ENCODE measurements around the gene TTC9.

TTC9 gene

GRCh38 chr14:70666361-70666686 lies 24.6 kb downstream of the TTC9 start:
- intact Hi-C loops (cut with DNase I; ENCODE audit: low total_unique reads), result no loop called here
- no peak overlapping the region for H3K27ac ChIP-seq
- H3K4me3 ChIP-seq, result no peak overlapping the region
- no peaks in the 10 kb centered on the region for H3K27me3 ChIP-seq
- no peak for DNase-seq
- no peak for TF ChIP-seq CTCF (IDR thresholded peaks at IDR 0.05)
- H3K9me3 ChIP-seq, result no peaks in the 10 kb centered on the region
- peaks cover 0 to 22% (median 10%) of the 10 kb centered on the region in 4 donors for H3K4me1 ChIP-seq
- H3K36me3 ChIP-seq, result no peaks in the 10 kb centered on the region

DNA sequence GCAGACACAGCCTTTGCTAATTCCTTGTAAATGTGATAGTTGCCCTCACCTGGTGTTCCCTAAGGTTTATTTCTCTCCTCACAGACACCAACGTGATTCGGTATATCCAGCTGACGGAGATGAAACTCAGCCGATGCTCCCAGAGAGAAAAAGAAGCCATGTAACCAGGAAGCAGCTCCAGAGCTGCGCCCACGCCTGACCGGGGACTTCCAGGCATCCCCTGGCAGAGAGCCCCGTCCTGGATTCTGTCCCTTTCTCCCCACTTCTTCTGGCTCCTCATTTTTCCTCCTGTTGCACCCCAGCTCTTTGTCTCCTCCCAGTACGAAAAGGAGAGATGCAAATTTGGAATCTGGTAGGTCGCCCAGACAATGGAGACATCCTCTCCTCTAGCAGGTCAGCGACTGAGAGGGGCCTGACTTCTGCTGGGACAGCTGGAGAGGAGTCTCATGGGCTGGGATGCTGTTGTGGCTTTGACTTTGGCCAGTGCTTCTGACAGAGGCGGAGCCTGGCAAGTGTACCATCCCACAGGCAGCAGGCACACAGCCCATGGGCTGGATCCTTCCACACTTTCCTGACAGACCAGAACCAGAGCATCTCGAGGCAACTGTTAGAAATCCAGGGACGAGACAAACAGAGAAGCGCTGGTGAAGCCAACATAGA lies 29.4 kb downstream of the TTC9 start:
- H3K4me3 ChIP-seq, result no peak overlapping the region
- no peaks in the 10 kb centered on the region for H3K36me3 ChIP-seq
- no peak overlapping the region for H3K27ac ChIP-seq
- no peak for DNase-seq
- H3K27me3 ChIP-seq, result no peaks in the 10 kb centered on the region
- no peaks in the 10 kb centered on the region for H3K4me1 ChIP-seq
- TF ChIP-seq CTCF (IDR thresholded peaks at IDR 0.05), result no peak
- intact Hi-C loops (cut with DNase I; ENCODE audit: low total_unique reads), result no loop called here
- H3K9me3 ChIP-seq, result no peaks in the 10 kb centered on the region

GRCh38 chr14:70671652-70672644 lies 30.2 kb downstream of the TTC9 start:
- no peaks in the 10 kb centered on the region for H3K4me1 ChIP-seq
- intact Hi-C loops (cut with DNase I; ENCODE audit: low total_unique reads), result no loop called here
- TF ChIP-seq CTCF (IDR thresholded peaks at IDR 0.05), result no peak
- no peak for DNase-seq
- H3K27me3 ChIP-seq, result peaks cover 0 to under 1% of the 10 kb centered on the region in 2 donors
- H3K27ac ChIP-seq, result no peak overlapping the region
- no peak overlapping the region for H3K4me3 ChIP-seq
- no peaks in the 10 kb centered on the region for H3K36me3 ChIP-seq
- H3K9me3 ChIP-seq, result no peaks in the 10 kb centered on the region

DNA sequence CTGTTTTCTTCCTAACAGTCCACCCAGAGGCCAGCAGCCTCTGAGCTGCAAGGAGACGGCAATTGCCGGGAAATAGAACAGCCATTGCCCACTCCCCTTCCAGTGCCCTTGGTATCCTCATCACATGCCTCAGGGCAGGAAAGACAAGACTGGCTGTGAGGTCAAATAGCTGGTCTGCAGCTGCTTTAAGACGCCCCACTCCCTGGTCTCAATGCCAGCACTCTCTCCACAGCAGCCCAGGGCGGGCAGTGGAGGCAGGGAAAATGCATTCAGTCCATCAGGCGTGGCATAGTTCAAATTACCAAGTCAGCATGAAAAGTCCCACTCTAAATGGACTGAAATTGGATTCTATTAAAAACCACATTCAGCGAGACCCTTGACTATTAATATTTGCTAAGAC lies 35.6 kb downstream of the TTC9 start:
- no peak overlapping the region for H3K27ac ChIP-seq
- no peak overlapping the region for H3K4me3 ChIP-seq
- no peak for TF ChIP-seq CTCF (IDR thresholded peaks at IDR 0.05)
- no peak for DNase-seq
- intact Hi-C loops (cut with DNase I; ENCODE audit: low total_unique reads), result no loop called here
- no peaks in the 10 kb centered on the region for H3K36me3 ChIP-seq
- peaks cover 0 to 6% of the 10 kb centered on the region in 2 donors for H3K27me3 ChIP-seq
- H3K4me1 ChIP-seq, result no peaks in the 10 kb centered on the region
- H3K9me3 ChIP-seq, result no peaks in the 10 kb centered on the region

- TF ChIP-seq CTCF (IDR thresholded peaks at IDR 0.05), result no peak
- H3K36me3 ChIP-seq, result no peaks in the 10 kb centered on the region
- intact Hi-C loops (cut with DNase I; ENCODE audit: low total_unique reads), result no loop called here
- H3K27me3 ChIP-seq, result peaks cover 0 to 9% of the 10 kb centered on the region in 2 donors
- H3K27ac ChIP-seq, result no peak overlapping the region
- no peak overlapping the region for H3K4me3 ChIP-seq
- DNase-seq, result no peak
- H3K9me3 ChIP-seq, result no peaks in the 10 kb centered on the region
- no peaks in the 10 kb centered on the region for H3K4me1 ChIP-seq
These were observed 39.0 kb downstream of the TTC9 start for GRCh38 chr14:70680748-70681147.
